Kidney (tissue), 14 donors: ENCODE measurements around the gene MAPRE2. TPM values are rescaled to one million over a fixed set of nuclear protein-coding genes. Genes with fewer than 3 reads are reported as not detected.
A peak's percentile ranks its signal among the peaks of the same experiment; 100 is the strongest.

Experiments used
- DNase-seq, 5 donors: peaks; one replicate each; pipeline ENCODE4 v3.0.0-alpha.2; 2013 to 2020
- FAIRE-seq: peaks from 2 replicates; lab custom pipeline; 2012; peaks lifted over from hg19 to GRCh38; lab: Jason Lieb, UNC
- H3K27ac ChIP-seq, 2 donors: one replicate each; pipeline ENCODE4 v1.7.0; 2013; ENCODE audit warnings: low read depth in 2 of 2, low read length in 2 of 2, inconsistent platforms in 1 of 2
- H3K27me3 ChIP-seq: one replicate; pipeline ENCODE4 v1.7.1; 2013; ENCODE audit warnings: low read length, inconsistent platforms; ENCODE audit not compliant: control insufficient read depth, insufficient read depth
- H3K36me3 ChIP-seq, 3 donors: one replicate each; pipeline versions ENCODE4 v1.7.0 to v1.7.1; 2013; ENCODE audit warnings: low read length in 3 of 3, control low read depth in 1 of 3, inconsistent platforms in 1 of 3; ENCODE audit not compliant: insufficient read depth in 3 of 3, control insufficient read depth in 2 of 3
- H3K4me1 ChIP-seq, 3 donors: one replicate each; pipeline versions ENCODE4 v1.7.0 to v1.7.1; 2013; ENCODE audit warnings: low read length in 3 of 3, inconsistent platforms in 1 of 3, low read depth in 1 of 3; ENCODE audit not compliant: control insufficient read depth in 2 of 3, insufficient read depth in 2 of 3
- H3K4me3 ChIP-seq, 3 donors: one replicate each; pipeline versions ENCODE4 v1.7.0 to v1.8.1; 2013; ENCODE audit warnings: low read length in 3 of 3, control low read depth in 1 of 3, inconsistent platforms in 1 of 3
- H3K9ac ChIP-seq, 3 donors: one replicate each; pipeline versions ENCODE4 v1.7.0 to v1.7.1; 2013; ENCODE audit warnings: low read length in 3 of 3, control low read depth in 1 of 3, inconsistent platforms in 1 of 3
- H3K9me3 ChIP-seq, 3 donors: one replicate each; pipeline versions ENCODE4 v1.7.0 to v1.7.1; 2013; ENCODE audit warnings: low read length in 3 of 3, control low read depth in 1 of 3, inconsistent platforms in 1 of 3; ENCODE audit not compliant: control insufficient read depth in 2 of 3, insufficient read depth in 1 of 3
- intact Hi-C: fragments of 100-400 bp; cut with DNase I; formaldehyde crosslinking; loops from one replicate; pipeline ENCODE4 v1.11.1; 2022
- polyA plus RNA-seq: library from polyadenylated mRNA; stranded (reverse); fragments of 350-450 nt; fragmentation: Illumina TruSeq; extraction: RNeasy Lipid Tissue Mini Kit (QIAGEN cat#74804); gene quantifications from one replicate; pipeline ENCODE4 v1.2.3, GENCODE V29; 2014; ENCODE audit warnings: low read depth, low replicate concordance; ENCODE audit not compliant: insufficient read depth
- total RNA-seq: library from RNA; stranded (reverse); fragmentation: NEBNext Ultra II Directional; extraction: Animal tissue kit (Norgen Biotek cat#: 25700); gene quantifications from one replicate; pipeline ENCODE4 v1.2.1, GENCODE V29; 2021
- TF ChIP-seq, protein P1 (sequence below): IDR thresholded peaks from 3 replicates; pipeline ENCODE4 v1.5.1; 2012; ENCODE audit warnings: mild to moderate bottlenecking, moderate library complexity, borderline replicate concordance; ENCODE audit not compliant: insufficient read depth; ENCODE audit errors: extremely low read depth
- donor health status: control.
- donor health status: control.
- donor health status: control.
- donor health status: control.
- donor health status: control.
- donor health status: DM: yes; HTN: yes; CAD: no.
- donor health status: Normal renal cell carcinoma (clear cell type).

Gene MAPRE2
- total and polyA plus RNA-seq, 2 donors from 2014 or later: 15.2 to 30.2 TPM

GRCh38 chr18:35019933-35020332 is 21.3 kb upstream of the MAPRE2 start:
- intact Hi-C loops: no loop called here
- no peak overlapping the region for H3K9ac ChIP-seq

DNA sequence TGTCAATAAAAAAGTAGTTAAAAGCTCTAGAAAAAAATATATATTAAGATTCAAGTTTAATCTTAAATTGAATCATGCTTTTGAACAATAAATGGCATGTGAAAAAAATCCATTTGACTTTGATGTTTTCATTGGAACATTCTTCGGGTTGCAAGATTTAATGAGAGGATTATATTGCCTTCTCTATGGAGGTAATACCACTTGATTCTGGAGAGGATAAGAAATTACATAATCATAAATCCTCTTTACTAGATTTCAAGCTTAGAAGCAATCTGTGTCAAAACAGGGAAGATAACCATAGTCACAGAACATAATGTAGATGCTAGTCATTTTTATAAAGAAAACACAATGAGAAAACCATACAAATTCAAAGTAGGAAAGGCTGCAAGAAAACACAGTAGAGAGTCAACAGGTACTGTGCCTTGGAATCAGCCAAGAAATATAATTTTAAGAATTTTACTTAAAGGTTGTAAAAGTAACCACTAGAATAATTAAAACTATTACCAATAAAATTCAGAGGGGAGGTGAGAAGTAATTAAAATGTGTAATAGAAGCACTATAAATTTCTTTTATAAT is 18.7 kb upstream of the MAPRE2 start:
- no peak for FAIRE-seq
- TF ChIP-seq, protein P1, sequence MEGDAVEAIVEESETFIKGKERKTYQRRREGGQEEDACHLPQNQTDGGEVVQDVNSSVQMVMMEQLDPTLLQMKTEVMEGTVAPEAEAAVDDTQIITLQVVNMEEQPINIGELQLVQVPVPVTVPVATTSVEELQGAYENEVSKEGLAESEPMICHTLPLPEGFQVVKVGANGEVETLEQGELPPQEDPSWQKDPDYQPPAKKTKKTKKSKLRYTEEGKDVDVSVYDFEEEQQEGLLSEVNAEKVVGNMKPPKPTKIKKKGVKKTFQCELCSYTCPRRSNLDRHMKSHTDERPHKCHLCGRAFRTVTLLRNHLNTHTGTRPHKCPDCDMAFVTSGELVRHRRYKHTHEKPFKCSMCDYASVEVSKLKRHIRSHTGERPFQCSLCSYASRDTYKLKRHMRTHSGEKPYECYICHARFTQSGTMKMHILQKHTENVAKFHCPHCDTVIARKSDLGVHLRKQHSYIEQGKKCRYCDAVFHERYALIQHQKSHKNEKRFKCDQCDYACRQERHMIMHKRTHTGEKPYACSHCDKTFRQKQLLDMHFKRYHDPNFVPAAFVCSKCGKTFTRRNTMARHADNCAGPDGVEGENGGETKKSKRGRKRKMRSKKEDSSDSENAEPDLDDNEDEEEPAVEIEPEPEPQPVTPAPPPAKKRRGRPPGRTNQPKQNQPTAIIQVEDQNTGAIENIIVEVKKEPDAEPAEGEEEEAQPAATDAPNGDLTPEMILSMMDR: no peak

More at GRCh38 chr18:35019933-35020332, 21.3 kb upstream of the MAPRE2 start:
- H3K27ac ChIP-seq: no peak overlapping the region
- no peaks in the 10 kb centered on the region for H3K9me3 ChIP-seq
- no peak for DNase-seq
- no peaks in the 10 kb centered on the region for H3K4me1 ChIP-seq
- no peak overlapping the region for H3K4me3 ChIP-seq
- H3K27me3 ChIP-seq: no peaks in the 10 kb centered on the region
- no peak for FAIRE-seq
- TF ChIP-seq, protein P1: no peak
- no peaks in the 10 kb centered on the region for H3K36me3 ChIP-seq

GRCh38 chr18:35024196-35024595 is 17.0 kb upstream of the MAPRE2 start:
- intact Hi-C loops: no loop called here
- no peak for FAIRE-seq
- Histone ChIP-seq H3K36me3 (no peaks in the 10 kb centered on the region), H3K27ac (no peak overlapping the region), H3K4me1 (peaks cover 0 to 4% (median 3%) of the 10 kb centered on the region in 3 donors), H3K27me3 (no peaks in the 10 kb centered on the region), H3K9me3 (no peaks in the 10 kb centered on the region), H3K9ac (no peak overlapping the region), H3K4me3 (no peak overlapping the region)
- no peak for DNase-seq
- TF ChIP-seq, protein P1: no peak

More for the DNA sequence above, 18.7 kb upstream of the MAPRE2 start:
- Histone ChIP-seq H3K9me3 (no peaks in the 10 kb centered on the region), H3K9ac (no peak overlapping the region), H3K27me3 (no peaks in the 10 kb centered on the region), H3K27ac (no peak overlapping the region), H3K4me1 (peaks cover 0 to 4% (median 2%) of the 10 kb centered on the region in 3 donors), H3K36me3 (no peaks in the 10 kb centered on the region), H3K4me3 (no peak overlapping the region)
- DNase-seq: no peak
- intact Hi-C loops: no loop called here

GRCh38 chr18:35024965-35025364 is 16.2 kb upstream of the MAPRE2 start:
- no peak overlapping the region for H3K27ac ChIP-seq

More at GRCh38 chr18:35024965-35025364, 16.2 kb upstream of the MAPRE2 start:
- DNase-seq (peak in 3 of 5 donors; percentile 53 to 91 (median 77)), FAIRE-seq (peak; percentile 86)
- Histone ChIP-seq H3K4me3 (no peak overlapping the region), H3K4me1 (peaks cover 0 to 5% (median 4%) of the 10 kb centered on the region in 3 donors), H3K9me3 (no peaks in the 10 kb centered on the region), H3K36me3 (no peaks in the 10 kb centered on the region), H3K9ac (no peak overlapping the region), H3K27me3 (no peaks in the 10 kb centered on the region)
- TF ChIP-seq, protein P1: no peak
- intact Hi-C loops: no loop called here
